SKM-1 treated with dmso at 0.1 percent for 144 hours (cell line): ENCODE results near the gene P4HB.

Experiments
- DNase-seq: peaks from one replicate; lab custom pipeline; 2025; ENCODE audit not compliant: unreplicated experiment; lab: John Stamatoyannopoulos, UW

Gene P4HB

GRCh38 chr17:81794509-81794908 is 65.8 kb downstream of the P4HB start:
- no peak for DNase-seq

- no peak for DNase-seq
Observed at GRCh38 chr17:81794074-81794476, 66.3 kb downstream of the P4HB start.
